Endodermal cell (in vitro differentiated cells): ENCODE data around the gene QRFPR. TPM values are rescaled to one million over a fixed set of nuclear protein-coding genes. Genes with fewer than 3 reads are reported as not detected.

Experiments used
- DNase-seq: peaks from one replicate; pipeline ENCODE4 v3.0.0-alpha.2; 2017
- H3K27ac ChIP-seq: 2 replicates; pipeline ENCODE4 v1.5.1; 2013; ENCODE audit warnings: mild to moderate bottlenecking, low read depth, low read length, moderate library complexity
- H3K27me3 ChIP-seq: 2 replicates; pipeline ENCODE4 v1.6.1; 2013; ENCODE audit warnings: mild to moderate bottlenecking, low read length, moderate library complexity; ENCODE audit not compliant: insufficient read depth, control insufficient read depth, poor library complexity, severe bottlenecking
- H3K36me3 ChIP-seq: 2 replicates; pipeline ENCODE4 v1.7.0; 2013; ENCODE audit warnings: mild to moderate bottlenecking, low read length, moderate library complexity; ENCODE audit not compliant: control insufficient read depth, insufficient read depth
- H3K4me1 ChIP-seq: one replicate; pipeline ENCODE4 v1.7.0; 2013; ENCODE audit warnings: low read length; ENCODE audit not compliant: control insufficient read depth, insufficient read depth
- H3K4me3 ChIP-seq: 2 replicates; pipeline ENCODE4 v1.5.1; 2013; ENCODE audit warnings: mild to moderate bottlenecking, low read length, moderate library complexity
- H3K9ac ChIP-seq: 2 replicates; pipeline ENCODE4 v1.6.1; 2013; ENCODE audit warnings: mild to moderate bottlenecking, low read length, moderate library complexity; ENCODE audit not compliant: poor library complexity, severe bottlenecking; ENCODE audit errors: extremely low read depth
- H3K9me3 ChIP-seq: 2 replicates; pipeline ENCODE4 v1.6.1; 2013; ENCODE audit warnings: mild to moderate bottlenecking, low read length, moderate library complexity; ENCODE audit not compliant: control insufficient read depth
- H3K27ac Mint-ChIP-seq: 2 replicates; pipeline ENCODE4 v1.8.0; 2020; ENCODE audit warnings: mixed read lengths
- H3K27me3 Mint-ChIP-seq: 2 replicates; pipeline ENCODE4 v1.8.0; 2021; ENCODE audit warnings: mild to moderate bottlenecking, mixed read lengths; ENCODE audit not compliant: insufficient read depth
- H3K36me3 Mint-ChIP-seq: 2 replicates; pipeline ENCODE4 v1.8.0; 2020; ENCODE audit warnings: low read depth, mixed read lengths
- H3K4me1 Mint-ChIP-seq: 2 replicates; pipeline ENCODE4 v1.8.0; 2020; ENCODE audit warnings: mixed read lengths
- H3K4me3 Mint-ChIP-seq: 2 replicates; pipeline ENCODE4 v1.8.0; 2020; ENCODE audit warnings: mild to moderate bottlenecking, moderate library complexity, mixed read lengths
- H3K9me3 Mint-ChIP-seq: 2 replicates; pipeline ENCODE4 v1.8.0; 2020; ENCODE audit warnings: mild to moderate bottlenecking, mixed read lengths
- CTCF ChIP-seq: fragments of 200-600 bp; sonication (generic); conservative IDR thresholded peaks from 2 replicates; pipeline ENCODE4 v1.5.0; 2021; ENCODE audit warnings: antibody characterized with exemption, mild to moderate bottlenecking
- WGBS, 2 experiments: methylation state at CpG; one replicate each; pipeline versions ENCODE4 v1.1.5 to v1.1.7; 2013; ENCODE audit warnings: missing lambda C conversion rate in 2 of 2, mixed read lengths in 1 of 2; ENCODE audit not compliant: insufficient coverage in 1 of 2, insufficient read length in 1 of 2; 5-methylcytosine and 5-hydroxymethylcytosine counted together
- total RNA-seq, 2 donors: library from RNA; stranded (reverse); fragmentation: NEBNext Ultra II Directional in 1 of 2; extraction: Animal tissue kit (Norgen Biotek cat#: 25700) in 1 of 2; gene quantifications; 2 replicates in 1 of 2; 3 replicates in 1 of 2; pipeline ENCODE4 v1.2.1, GENCODE V29; 2021

Gene QRFPR
- total RNA-seq, 2 donors from 2014 or later = 0.22 TPM; not detected in 1

GRCh38 chr4:121338518-121338917 is 42.3 kb downstream of the QRFPR start:
- Mint-ChIP-seq H3K27me3 (no peaks in the 10 kb centered on the region), H3K9me3 (no peaks in the 10 kb centered on the region), H3K27ac (no peak overlapping the region), H3K4me1 (peaks cover 12% of the 10 kb centered on the region), H3K36me3 (no peaks in the 10 kb centered on the region), H3K4me3 (no peak overlapping the region)
- Histone ChIP-seq H3K27ac (no peak overlapping the region), H3K9ac (no peak overlapping the region), H3K9me3 (no peaks in the 10 kb centered on the region), H3K4me3 (no peak overlapping the region), H3K4me1 (no peaks in the 10 kb centered on the region), H3K36me3 (no peaks in the 10 kb centered on the region), H3K27me3 (no peaks in the 10 kb centered on the region)
- no peak for TF ChIP-seq CTCF
- peak; percentile 57 for DNase-seq
- WGBS, 2 experiments = 75 to 82% methylated on average over 4 to 7 of the region's 7 CpGs

GRCh38 chr4:121336706-121337105 is 44.1 kb downstream of the QRFPR start:
- peaks cover 12% of the 10 kb centered on the region for H3K4me1 Mint-ChIP-seq
- Histone ChIP-seq H3K4me3 (no peak overlapping the region), H3K36me3 (no peaks in the 10 kb centered on the region), H3K9ac (no peak overlapping the region), H3K9me3 (no peaks in the 10 kb centered on the region), H3K4me1 (no peaks in the 10 kb centered on the region), H3K27ac (no peak overlapping the region), H3K27me3 (no peaks in the 10 kb centered on the region)
- no peaks in the 10 kb centered on the region for H3K9me3 Mint-ChIP-seq
- no peaks in the 10 kb centered on the region for H3K36me3 Mint-ChIP-seq
- no peak overlapping the region for H3K4me3 Mint-ChIP-seq
- 80 to 93% methylated on average over 1 to 2 of the region's 2 CpGs for WGBS, 2 experiments
- DNase-seq = no peak
- no peaks in the 10 kb centered on the region for H3K27me3 Mint-ChIP-seq
- TF ChIP-seq CTCF = no peak
- no peak overlapping the region for H3K27ac Mint-ChIP-seq

GRCh38 chr4:121330180-121330665 is 50.6 kb downstream of the QRFPR start:
- no peak for DNase-seq
- H3K27ac Mint-ChIP-seq = no peak overlapping the region
- H3K27me3 Mint-ChIP-seq = no peaks in the 10 kb centered on the region
- no peaks in the 10 kb centered on the region for H3K4me1 ChIP-seq
- no peak overlapping the region for H3K27ac ChIP-seq
- H3K9ac ChIP-seq = no peak overlapping the region
- no peaks in the 10 kb centered on the region for H3K9me3 ChIP-seq
- no peak overlapping the region for H3K4me3 Mint-ChIP-seq
- WGBS, 2 experiments = 74 to 79% methylated on average over 4 of the region's 4 CpGs
- no peaks in the 10 kb centered on the region for H3K36me3 ChIP-seq
- H3K27me3 ChIP-seq = no peaks in the 10 kb centered on the region
- no peak overlapping the region for H3K4me3 ChIP-seq
- H3K9me3 Mint-ChIP-seq = no peaks in the 10 kb centered on the region
- H3K4me1 Mint-ChIP-seq = no peaks in the 10 kb centered on the region
- H3K36me3 Mint-ChIP-seq = no peaks in the 10 kb centered on the region
- no peak for TF ChIP-seq CTCF
